Gastroesophageal sphincter (tissue), 4 donors: Measurements from ENCODE around the gene ARHGEF19. TPM values are rescaled to one million over a fixed set of nuclear protein-coding genes. Genes with fewer than 3 reads are reported as not detected.
"Not testable (repeated sequence)": the region's sequence is repeated elsewhere in the genome, so short reads cannot be mapped to it uniquely, and the experiment has no call there.

Source experiments
- ATAC-seq: fragments of 150-250 bp; one replicate; pipeline ENCODE4 v1.9.1; 2016; ENCODE audit warnings: mild to moderate bottlenecking, moderate library complexity
- H3K27ac ChIP-seq, 4 donors: fragments of 200-600 bp; sonication (generic) in 3 of 4; 1 replicate in 3 of 4; 2 replicates in 1 of 4; pipeline ENCODE4 v1.5.1; 2016 to 2019
- H3K27me3 ChIP-seq: fragments of 200-600 bp; sonication (generic); one replicate; pipeline ENCODE4 v1.5.1; 2019
- H3K36me3 ChIP-seq, 2 donors: fragments of 200-600 bp; sonication (generic); one replicate each; pipeline ENCODE4 v1.5.1; 2019; ENCODE audit warnings: control low read depth in 1 of 2
- H3K4me1 ChIP-seq, 3 donors: fragments of 200-600 bp; sonication (generic); 1 replicate in 2 of 3; 2 replicates in 1 of 3; pipeline ENCODE4 v1.5.1; 2016 to 2019; ENCODE audit warnings: control low read depth in 2 of 3
- H3K4me3 ChIP-seq, 2 donors: fragments of 200-600 bp; sonication (generic); one replicate each; pipeline ENCODE4 v1.5.1; 2019; ENCODE audit warnings: mild to moderate bottlenecking in 1 of 2, moderate library complexity in 1 of 2
- H3K9me3 ChIP-seq, 3 donors: fragments of 200-600 bp; sonication (generic); one replicate each; pipeline ENCODE4 v1.5.1; 2017 to 2019; ENCODE audit warnings: control low read depth in 2 of 3
- EP300 ChIP-seq: sonication (generic); formaldehyde crosslinking; IDR thresholded peaks from one replicate; pipeline ENCODE4 v1.6.1; 2017; ENCODE audit warnings: antibody characterized with exemption, mild to moderate bottlenecking
- POLR2A ChIP-seq, 2 donors: fragments of 450-650 bp; IDR thresholded peaks; one replicate each; pipeline ENCODE4 v1.6.1; 2017; ENCODE audit warnings: antibody characterized with exemption in 2 of 2, mild to moderate bottlenecking in 2 of 2, moderate library complexity in 1 of 2
- POLR2AphosphoS5 ChIP-seq: sonication (generic); formaldehyde crosslinking; IDR thresholded peaks from one replicate; pipeline ENCODE4 v1.6.1; 2017; ENCODE audit warnings: antibody characterized with exemption
- WGBS, 2 donors: methylation state at CpG; one replicate each; pipeline ENCODE4 v1.1.5; 2018; ENCODE audit warnings: low coverage in 1 of 2; 5-methylcytosine and 5-hydroxymethylcytosine counted together
- total RNA-seq, 4 donors: library from RNA; depleted of rRNA; stranded (reverse); fragments of >200 nt; gene quantifications; one replicate each; pipeline ENCODE4 v1.1.0, GENCODE V29; 2016
- TF ChIP-seq, protein P1 (sequence below), 4 experiments: fragments of 200-600 bp in 2 of 4; fragments of 450-650 bp in 2 of 4; sonication (generic) in 1 of 4; IDR thresholded peaks; one replicate each; pipeline ENCODE4 v1.5.1; 2017 to 2019; ENCODE audit warnings: antibody characterized with exemption in 4 of 4, mild to moderate bottlenecking in 2 of 4, moderate library complexity in 2 of 4

ARHGEF19 gene
- total RNA-seq, 4 donors from 2014 or later: 2.8 to 3.6 (median 3.4) TPM

DNA sequence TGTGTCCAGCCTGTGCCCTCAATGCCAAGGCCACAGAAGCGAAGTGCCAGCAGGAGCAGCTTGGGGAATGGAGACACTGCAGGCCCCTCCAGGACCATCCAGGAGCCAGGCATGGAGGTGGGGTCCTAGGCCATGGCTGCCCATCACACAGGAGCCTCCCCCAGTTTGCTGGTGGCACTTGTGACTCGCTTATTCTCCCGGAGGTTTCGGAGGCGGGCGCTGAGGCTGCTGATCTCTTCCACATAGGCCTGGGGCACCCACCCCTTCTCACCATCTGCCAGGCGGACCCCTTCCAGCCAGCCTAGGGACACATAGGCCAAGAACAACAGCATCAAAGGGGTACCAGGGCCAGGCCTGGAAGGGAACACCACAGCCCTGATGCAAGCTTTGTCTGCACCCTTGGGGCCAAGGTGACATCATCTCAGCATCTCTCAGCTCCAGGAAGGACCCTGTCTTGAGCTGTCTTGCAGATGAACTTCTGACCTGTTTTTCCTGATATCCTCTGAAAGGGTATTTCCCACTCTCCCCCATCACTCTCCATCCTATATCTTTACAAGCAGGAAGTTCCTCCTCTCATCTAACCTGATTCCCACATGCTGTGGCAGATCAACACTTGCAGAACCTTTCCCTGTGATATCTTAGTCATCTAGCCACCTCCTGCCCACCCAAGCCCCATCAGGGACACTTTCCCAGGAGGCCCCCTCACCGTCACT lies 13.9 kb downstream of the ARHGEF19 start:
- no peaks in the 10 kb centered on the region for H3K36me3 ChIP-seq
- no peak for ATAC-seq

GRCh38 chr1:16196874-16197273 lies 15.6 kb downstream of the ARHGEF19 start:
- WGBS, 2 donors: 86 to 100% methylated on average over 1 to 2 of the region's 3 CpGs
- TF ChIP-seq, protein P1, sequence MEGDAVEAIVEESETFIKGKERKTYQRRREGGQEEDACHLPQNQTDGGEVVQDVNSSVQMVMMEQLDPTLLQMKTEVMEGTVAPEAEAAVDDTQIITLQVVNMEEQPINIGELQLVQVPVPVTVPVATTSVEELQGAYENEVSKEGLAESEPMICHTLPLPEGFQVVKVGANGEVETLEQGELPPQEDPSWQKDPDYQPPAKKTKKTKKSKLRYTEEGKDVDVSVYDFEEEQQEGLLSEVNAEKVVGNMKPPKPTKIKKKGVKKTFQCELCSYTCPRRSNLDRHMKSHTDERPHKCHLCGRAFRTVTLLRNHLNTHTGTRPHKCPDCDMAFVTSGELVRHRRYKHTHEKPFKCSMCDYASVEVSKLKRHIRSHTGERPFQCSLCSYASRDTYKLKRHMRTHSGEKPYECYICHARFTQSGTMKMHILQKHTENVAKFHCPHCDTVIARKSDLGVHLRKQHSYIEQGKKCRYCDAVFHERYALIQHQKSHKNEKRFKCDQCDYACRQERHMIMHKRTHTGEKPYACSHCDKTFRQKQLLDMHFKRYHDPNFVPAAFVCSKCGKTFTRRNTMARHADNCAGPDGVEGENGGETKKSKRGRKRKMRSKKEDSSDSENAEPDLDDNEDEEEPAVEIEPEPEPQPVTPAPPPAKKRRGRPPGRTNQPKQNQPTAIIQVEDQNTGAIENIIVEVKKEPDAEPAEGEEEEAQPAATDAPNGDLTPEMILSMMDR (IDR thresholded peaks at IDR 0.05): no peak
- TF ChIP-seq POLR2AphosphoS5 (no peak), POLR2A (IDR thresholded peaks at IDR 0.05) (no peak), EP300 (no peak)
- no peak for ATAC-seq
- H3K4me1 ChIP-seq: no peaks in the 10 kb centered on the region
- no peaks in the 10 kb centered on the region for H3K9me3 ChIP-seq
- no peak overlapping the region for H3K27ac ChIP-seq
- H3K4me3 ChIP-seq: no peak overlapping the region
- no peaks in the 10 kb centered on the region for H3K27me3 ChIP-seq
- no peaks in the 10 kb centered on the region for H3K36me3 ChIP-seq

More for the DNA sequence above, 13.9 kb downstream of the ARHGEF19 start:
- H3K27ac ChIP-seq: no peak overlapping the region
- WGBS, 2 donors: 100% methylated on average over 1 to 2 of the region's 8 CpGs
- no peak overlapping the region for H3K4me3 ChIP-seq
- H3K4me1 ChIP-seq: no peaks in the 10 kb centered on the region
- no peak for TF ChIP-seq EP300
- TF ChIP-seq POLR2A (IDR thresholded peaks at IDR 0.05): no peak
- TF ChIP-seq POLR2AphosphoS5: no peak
- TF ChIP-seq, protein P1 (IDR thresholded peaks at IDR 0.05): no peak
- H3K9me3 ChIP-seq: no peaks in the 10 kb centered on the region
- H3K27me3 ChIP-seq: no peaks in the 10 kb centered on the region

DNA sequence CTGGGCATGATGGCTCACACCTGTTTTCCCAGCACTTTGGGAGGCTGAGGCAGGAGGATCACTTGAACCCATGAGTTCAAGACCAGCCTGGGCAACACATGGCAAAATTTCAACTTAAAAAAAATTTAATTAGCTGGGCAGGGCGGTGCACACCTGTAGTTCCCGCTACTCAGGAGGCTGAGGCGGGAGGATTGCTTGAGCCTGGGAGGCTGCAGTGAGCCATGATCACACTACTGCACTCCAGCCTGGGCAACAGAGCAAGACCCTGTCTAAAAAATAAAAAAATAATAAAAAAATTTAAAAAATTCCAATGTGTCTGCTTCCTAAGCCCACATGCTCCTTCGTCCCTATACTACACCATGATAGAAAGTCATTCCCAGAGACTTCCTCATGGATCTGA lies 16.3 kb downstream of the ARHGEF19 start:
- WGBS, 2 donors: 89 to 95% methylated on average over 1 to 4 of the region's 4 CpGs
- not testable (repeated sequence) for H3K27ac ChIP-seq

GRCh38 chr1:16195518-16195905 lies 16.9 kb downstream of the ARHGEF19 start:
- H3K27ac ChIP-seq: no peak overlapping the region
- WGBS, 2 donors: 75 to 89% methylated on average over 6 of the region's 7 CpGs
- H3K9me3 ChIP-seq: no peaks in the 10 kb centered on the region
- H3K4me3 ChIP-seq: no peak overlapping the region
- H3K4me1 ChIP-seq: no peaks in the 10 kb centered on the region
- no peaks in the 10 kb centered on the region for H3K27me3 ChIP-seq
- H3K36me3 ChIP-seq: no peaks in the 10 kb centered on the region
- TF ChIP-seq POLR2AphosphoS5 (no peak), POLR2A (IDR thresholded peaks at IDR 0.05) (no peak), EP300 (no peak)
- TF ChIP-seq, protein P1 (IDR thresholded peaks at IDR 0.05): no peak
- ATAC-seq: peak; percentile 52

More for the DNA sequence above, 16.3 kb downstream of the ARHGEF19 start:
- H3K36me3 ChIP-seq, ATAC-seq, H3K4me3 ChIP-seq, H3K4me1 ChIP-seq, H3K27me3 ChIP-seq, H3K9me3 ChIP-seq: not testable (repeated sequence)

GRCh38 chr1:16191916-16192546 lies 20.4 kb downstream of the ARHGEF19 start:
- Histone ChIP-seq H3K4me1 (peaks cover 0 to 24% (median 4%) of the 10 kb centered on the region in 3 donors), H3K27me3 (peaks cover 18% of the 10 kb centered on the region), H3K36me3 (no peaks in the 10 kb centered on the region), H3K4me3 (no peak overlapping the region), H3K9me3 (no peaks in the 10 kb centered on the region), H3K27ac (no peak overlapping the region)
- no peak for ATAC-seq
- 70 to 74% methylated on average over 3 of the region's 6 CpGs for WGBS, 2 donors
- TF ChIP-seq, protein P1 (IDR thresholded peaks at IDR 0.05): no peak
- no peak for TF ChIP-seq POLR2AphosphoS5
- no peak for TF ChIP-seq POLR2A (IDR thresholded peaks at IDR 0.05)
- TF ChIP-seq EP300: no peak
